Vagina (tissue), 2 donors: ENCODE data around the gene HELZ.

Experiments
- CTCF ChIP-seq, 3 experiments: fragments of 450-650 bp in 2 of 3; fragments of 200-600 bp in 1 of 3; sonication (generic) in 1 of 3; IDR thresholded peaks; one replicate each; pipeline ENCODE4 v1.5.1; 2017 to 2019; ENCODE audit warnings: antibody characterized with exemption in 3 of 3, mild to moderate bottlenecking in 2 of 3, moderate library complexity in 2 of 3
- POLR2A ChIP-seq, 2 donors: fragments of 450-650 bp; IDR thresholded peaks; one replicate each; pipeline ENCODE4 v1.6.1; 2017; ENCODE audit warnings: antibody characterized with exemption in 2 of 2, mild to moderate bottlenecking in 2 of 2, moderate library complexity in 2 of 2
- POLR2AphosphoS5 ChIP-seq, 2 donors: sonication (generic); formaldehyde crosslinking; IDR thresholded peaks; one replicate each; pipeline ENCODE4 v1.9.0; 2017; ENCODE audit warnings: antibody characterized with exemption in 2 of 2, mild to moderate bottlenecking in 2 of 2, low read depth in 1 of 2; ENCODE audit not compliant: insufficient read depth in 1 of 2

DNA sequence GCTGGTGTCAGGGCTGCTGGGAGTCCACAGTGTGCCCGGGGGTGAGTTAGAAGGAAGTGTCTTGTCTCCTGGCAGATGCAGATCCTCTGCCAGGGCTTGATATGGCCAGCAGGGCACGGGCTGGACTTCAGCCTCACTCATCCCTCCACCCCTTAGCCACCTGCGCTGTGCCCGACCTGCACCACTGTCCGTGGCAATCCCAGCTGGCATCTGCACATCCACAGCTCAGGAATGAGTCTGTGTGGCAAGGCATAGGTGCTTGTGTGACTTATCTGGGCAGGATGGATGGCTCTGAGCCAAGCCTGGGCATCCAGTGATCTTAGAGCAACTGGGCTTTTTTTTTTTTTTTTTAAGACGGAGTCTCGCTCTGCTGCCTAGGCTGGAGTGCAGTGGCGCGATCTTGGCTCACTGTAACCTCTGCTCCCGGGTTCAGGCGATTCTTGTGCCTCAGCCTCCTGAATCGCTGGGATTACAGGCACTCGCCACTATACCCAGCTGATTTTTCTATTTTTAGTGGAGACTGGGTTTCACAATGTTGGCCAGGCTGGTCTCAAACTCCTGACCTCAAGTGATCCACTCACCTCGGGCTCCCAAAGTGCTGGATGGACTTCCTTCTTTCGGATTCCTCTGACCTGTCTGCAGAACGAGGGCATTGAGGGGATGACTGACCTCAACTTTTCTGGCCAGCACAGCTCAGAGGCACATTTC, 223.1 kb downstream of the HELZ start:
- no peak for TF ChIP-seq POLR2A (IDR thresholded peaks at IDR 0.05)
- no peak for TF ChIP-seq CTCF (IDR thresholded peaks at IDR 0.05)
- no peak for TF ChIP-seq POLR2AphosphoS5 (IDR thresholded peaks at IDR 0.05; ENCODE audit: insufficient read depth in 1 of 2, low read depth in 1 of 2)
